HepG2 (cell line): ENCODE data around the gene ESPN. TPM values are rescaled to one million over a fixed set of nuclear protein-coding genes. Genes with fewer than 3 reads are reported as not detected.
A peak's percentile ranks its signal among the peaks of the same experiment; 100 is the strongest.

Experiments used
- AKNA ChIP-seq: sonication (generic); formaldehyde crosslinking; IDR thresholded peaks from 2 replicates; pipeline ENCODE4 v1.4.0; 2020; ENCODE audit warnings: missing genetic modification reagents, borderline replicate concordance
- CEBPG ChIP-seq: IDR thresholded peaks from 2 replicates; pipeline ENCODE4 v1.6.1; 2016
- FOXJ3 ChIP-seq: sonication (generic); formaldehyde crosslinking; IDR thresholded peaks from 2 replicates; pipeline ENCODE4 v1.4.0; 2020; ENCODE audit warnings: missing genetic modification reagents, mild to moderate bottlenecking, borderline replicate concordance
- RAD51 ChIP-seq: fragments of 450-650 bp; IDR thresholded peaks from 2 replicates; pipeline ENCODE4 v1.6.1; 2016; ENCODE audit warnings: borderline replicate concordance
- RFX3 ChIP-seq: IDR thresholded peaks from 2 replicates; pipeline ENCODE4 v1.6.1; 2016; ENCODE audit warnings: missing biosample characterization, missing genetic modification reagents
- RORA ChIP-seq: sonication (generic); formaldehyde crosslinking; IDR thresholded peaks from 2 replicates; pipeline ENCODE4 v1.5.0; 2020; ENCODE audit warnings: mild to moderate bottlenecking, missing genetic modification reagents, moderate library complexity
- ZBTB43 ChIP-seq: sonication (generic); formaldehyde crosslinking; conservative IDR thresholded peaks from 2 replicates; pipeline ENCODE4 v1.4.0; 2020; ENCODE audit warnings: missing genetic modification reagents
- ZNF292 ChIP-seq: sonication (generic); formaldehyde crosslinking; IDR thresholded peaks from 2 replicates; pipeline ENCODE4 v1.8.1; 2022; ENCODE audit warnings: mild to moderate bottlenecking, low read depth, missing genetic modification reagents, borderline replicate concordance
- ZNF660 ChIP-seq: sonication (generic); formaldehyde crosslinking; IDR thresholded peaks from 2 replicates; pipeline ENCODE4 v1.5.1; 2020; ENCODE audit warnings: mild to moderate bottlenecking, low read depth, missing genetic modification reagents, borderline replicate concordance
- polyA plus RNA-seq, 8 experiments: library from polyadenylated mRNA; depleted of rRNA in 3 of 8; stranded (reverse) in 7 of 8; unstranded in 1 of 8; fragments of >200 nt; fragmentation: Illumina TruSeq in 4 of 8; extraction: Trizol in 4 of 8; gene quantifications; 2 replicates each; pipeline versions ENCODE4 v1.2.1 to v1.2.3, GENCODE V29; 2011 to 2016; ENCODE audit warnings: low read depth in 4 of 8, missing spikeins in 1 of 8, mixed read lengths in 1 of 8; ENCODE audit not compliant: insufficient read depth in 1 of 8
- total RNA-seq, 5 experiments: library from RNA; depleted of rRNA; stranded (reverse); fragments of >200 nt; fragmentation: Illumina TruSeq; extraction: Trizol; gene quantifications; 2 replicates each; pipeline ENCODE4 v1.2.3, GENCODE V29; 2016; ENCODE audit warnings: low read depth in 1 of 5
- TF ChIP-seq, protein P1 (sequence below): sonication (generic); formaldehyde crosslinking; IDR thresholded peaks from 2 replicates; pipeline ENCODE4 v1.4.0; 2020; ENCODE audit warnings: missing genetic modification reagents, mild to moderate bottlenecking, borderline replicate concordance
- TF ChIP-seq, protein P2 (sequence below): IDR thresholded peaks from 2 replicates; pipeline ENCODE4 v1.6.1; 2016
- TF ChIP-seq, protein P3 (sequence below): sonication (generic); formaldehyde crosslinking; IDR thresholded peaks from 2 replicates; pipeline ENCODE4 v1.8.0; 2023; ENCODE audit warnings: mild to moderate bottlenecking, missing genetic modification reagents

The ESPN gene
- total and polyA plus RNA-seq, 2 of the 13 experiments (the other 11 are each of a cell fraction or from before 2014, with no cell fraction given) = 48.6 to 54.2 TPM

GRCh38 chr1:6447016-6447817 lies 22.6 kb downstream of the ESPN start (continued):
- TF ChIP-seq AKNA (CRISPR knock-in tag) = no peak
- TF ChIP-seq CEBPG (CRISPR knock-in tag) = no peak
- no peak for TF ChIP-seq RORA (CRISPR knock-in tag)
- TF ChIP-seq, protein P1, sequence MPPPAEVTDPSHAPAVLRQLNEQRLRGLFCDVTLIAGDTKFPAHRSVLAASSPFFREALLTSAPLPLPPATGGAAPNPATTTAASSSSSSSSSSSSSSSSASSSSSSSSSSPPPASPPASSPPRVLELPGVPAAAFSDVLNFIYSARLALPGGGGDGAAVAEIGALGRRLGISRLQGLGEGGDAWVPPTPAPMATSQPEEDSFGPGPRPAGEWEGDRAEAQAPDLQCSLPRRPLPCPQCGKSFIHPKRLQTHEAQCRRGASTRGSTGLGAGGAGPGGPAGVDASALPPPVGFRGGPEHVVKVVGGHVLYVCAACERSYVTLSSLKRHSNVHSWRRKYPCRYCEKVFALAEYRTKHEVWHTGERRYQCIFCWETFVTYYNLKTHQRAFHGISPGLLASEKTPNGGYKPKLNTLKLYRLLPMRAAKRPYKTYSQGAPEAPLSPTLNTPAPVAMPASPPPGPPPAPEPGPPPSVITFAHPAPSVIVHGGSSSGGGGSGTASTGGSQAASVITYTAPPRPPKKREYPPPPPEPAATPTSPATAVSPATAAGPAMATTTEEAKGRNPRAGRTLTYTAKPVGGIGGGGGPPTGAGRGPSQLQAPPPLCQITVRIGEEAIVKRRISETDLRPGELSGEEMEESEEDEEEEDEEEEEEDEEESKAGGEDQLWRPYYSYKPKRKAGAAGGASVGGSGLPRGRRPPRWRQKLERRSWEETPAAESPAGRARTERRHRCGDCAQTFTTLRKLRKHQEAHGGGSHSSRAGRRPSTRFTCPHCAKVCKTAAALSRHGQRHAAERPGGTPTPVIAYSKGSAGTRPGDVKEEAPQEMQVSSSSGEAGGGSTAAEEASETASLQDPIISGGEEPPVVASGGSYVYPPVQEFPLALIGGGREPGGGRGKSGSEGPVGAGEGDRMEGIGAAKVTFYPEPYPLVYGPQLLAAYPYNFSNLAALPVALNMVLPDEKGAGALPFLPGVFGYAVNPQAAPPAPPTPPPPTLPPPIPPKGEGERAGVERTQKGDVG = no peak
- no peak; the same call in 1 of the 2 replicates for TF ChIP-seq FOXJ3 (CRISPR knock-in tag)
- TF ChIP-seq ZNF292 = 0 out of 2 replicates have a peak, but pooled peaks have one; percentile 23
- TF ChIP-seq ZNF660 (CRISPR knock-in tag) = no peak; the same call in 1 of the 2 replicates
- TF ChIP-seq RAD51 = no peak
- no peak for TF ChIP-seq RFX3 (CRISPR knock-in tag)
- TF ChIP-seq ZBTB43 = peak; percentile 80; the same call in 1 of the 2 replicates
- TF ChIP-seq, protein P2, sequence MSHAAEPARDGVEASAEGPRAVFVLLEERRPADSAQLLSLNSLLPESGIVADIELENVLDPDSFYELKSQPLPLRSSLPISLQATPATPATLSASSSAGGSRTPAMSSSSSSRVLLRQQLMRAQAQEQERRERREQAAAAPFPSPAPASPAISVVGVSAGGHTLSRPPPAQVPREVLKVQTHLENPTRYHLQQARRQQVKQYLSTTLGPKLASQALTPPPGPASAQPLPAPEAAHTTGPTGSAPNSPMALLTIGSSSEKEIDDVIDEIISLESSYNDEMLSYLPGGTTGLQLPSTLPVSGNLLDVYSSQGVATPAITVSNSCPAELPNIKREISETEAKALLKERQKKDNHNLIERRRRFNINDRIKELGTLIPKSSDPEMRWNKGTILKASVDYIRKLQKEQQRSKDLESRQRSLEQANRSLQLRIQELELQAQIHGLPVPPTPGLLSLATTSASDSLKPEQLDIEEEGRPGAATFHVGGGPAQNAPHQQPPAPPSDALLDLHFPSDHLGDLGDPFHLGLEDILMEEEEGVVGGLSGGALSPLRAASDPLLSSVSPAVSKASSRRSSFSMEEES = peak; percentile 23; the same call in 1 of the 2 replicates
- TF ChIP-seq, protein P3, sequence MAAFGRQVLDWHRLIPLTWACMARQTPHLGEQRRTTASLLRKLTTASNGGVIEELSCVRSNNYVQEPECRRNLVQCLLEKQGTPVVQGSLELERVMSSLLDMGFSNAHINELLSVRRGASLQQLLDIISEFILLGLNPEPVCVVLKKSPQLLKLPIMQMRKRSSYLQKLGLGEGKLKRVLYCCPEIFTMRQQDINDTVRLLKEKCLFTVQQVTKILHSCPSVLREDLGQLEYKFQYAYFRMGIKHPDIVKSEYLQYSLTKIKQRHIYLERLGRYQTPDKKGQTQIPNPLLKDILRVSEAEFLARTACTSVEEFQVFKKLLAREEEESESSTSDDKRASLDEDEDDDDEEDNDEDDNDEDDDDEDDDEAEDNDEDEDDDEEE (CRISPR knock-in tag) = peak; percentile 91; the same call in 1 of the 2 replicates
